ENCODE results near the gene MSI1.

The MSI1 gene

GRCh38 chr12:120321382-120322202, 47.4 kb downstream of the MSI1 start:
- no peak for DNase-seq (ENCODE audit: low spot score)

GRCh38 chr12:120317224-120318105, 51.5 kb downstream of the MSI1 start:
- peak; percentile 100 for DNase-seq (ENCODE audit: low spot score)

GRCh38 chr12:120316798-120317223, 52.2 kb downstream of the MSI1 start:
- no peak for DNase-seq (ENCODE audit: low spot score)

GRCh38 chr12:120314220-120314619, 54.7 kb downstream of the MSI1 start:
- no peak for DNase-seq (ENCODE audit: low spot score)

DNA sequence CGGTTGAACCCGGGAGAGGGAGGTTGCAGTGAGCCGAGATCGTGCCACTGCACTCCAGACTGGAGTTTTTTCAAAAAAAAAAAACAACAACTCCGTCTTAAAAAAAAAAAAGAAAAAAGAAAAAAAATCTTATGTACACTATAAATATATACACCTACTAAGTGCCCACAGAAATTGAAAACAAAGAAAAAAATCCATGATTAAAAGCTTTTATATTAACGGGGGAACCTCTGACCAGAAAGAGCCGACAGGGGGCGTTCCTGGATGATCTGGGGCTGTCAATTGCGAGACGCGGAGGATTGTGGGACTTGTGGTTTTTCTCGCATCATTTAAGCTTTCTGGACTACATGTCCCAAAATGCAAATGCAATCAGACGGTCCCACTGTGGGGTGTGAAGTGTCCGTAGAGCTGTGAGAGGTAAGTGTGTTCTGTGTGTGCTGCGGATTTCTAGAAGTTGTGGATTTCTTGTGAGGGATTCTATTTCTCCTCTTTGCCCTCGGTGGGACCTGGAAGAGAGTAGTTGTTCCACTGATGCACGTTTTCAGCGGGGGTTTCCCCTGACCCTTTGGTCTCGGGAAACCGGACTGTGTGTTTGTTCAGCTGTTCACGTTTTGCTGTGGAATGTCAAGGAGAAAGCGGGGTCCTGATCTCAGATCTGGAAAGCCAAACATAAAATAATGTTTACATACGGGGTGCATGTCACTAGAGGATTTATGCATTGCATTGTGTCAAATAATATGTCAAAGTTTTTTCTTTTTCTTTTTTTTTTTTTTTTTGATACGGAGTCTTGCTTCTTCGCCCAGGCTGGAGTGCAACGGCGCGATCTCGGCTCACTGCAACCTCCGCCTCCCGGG, 66.8 kb downstream of the MSI1 start, which contains the start of gene SIRT4:
SIRT4 (plus strand) TSS at position 360 of the 854 bp plus-strand sequence. CDS start 1,241 bp downstream, outside the sequence.
- DNase-seq (ENCODE audit: low spot score), result peak; percentile 92

- peak; percentile 84 for DNase-seq (ENCODE audit: low spot score)
Observed at GRCh38 chr12:120292661-120293531, 76.1 kb downstream of the MSI1 start, which contains the start of gene RNU4-1. Gene RNU4-1 (minus strand): TSS chr12:120293237.

- no peak for DNase-seq (ENCODE audit: low spot score)
Observed at GRCh38 chr12:120292411-120292660, 76.6 kb downstream of the MSI1 start.

Data from CD4-positive, alpha-beta T cell treated with Interleukin-2 at 100 ng/mL for 4 hours (primary cell).